Thyroid gland (tissue), 4 donors: ENCODE measurements around the gene FXYD5.

Experiments
- CTCF ChIP-seq, 6 experiments: fragments of 200-600 bp in 3 of 6; fragments of 450-650 bp in 3 of 6; sonication (generic) in 3 of 6; IDR thresholded peaks; one replicate each; pipeline ENCODE4 v1.5.1; 2016 to 2019; ENCODE audit warnings: antibody characterized with exemption in 6 of 6, mild to moderate bottlenecking in 2 of 6, inconsistent platforms in 1 of 6, moderate library complexity in 1 of 6
- POLR2A ChIP-seq, 2 donors: fragments of 450-650 bp; IDR thresholded peaks; one replicate each; pipeline ENCODE4 v1.6.1; 2017; ENCODE audit warnings: antibody characterized with exemption in 2 of 2, mild to moderate bottlenecking in 2 of 2, moderate library complexity in 1 of 2

DNA sequence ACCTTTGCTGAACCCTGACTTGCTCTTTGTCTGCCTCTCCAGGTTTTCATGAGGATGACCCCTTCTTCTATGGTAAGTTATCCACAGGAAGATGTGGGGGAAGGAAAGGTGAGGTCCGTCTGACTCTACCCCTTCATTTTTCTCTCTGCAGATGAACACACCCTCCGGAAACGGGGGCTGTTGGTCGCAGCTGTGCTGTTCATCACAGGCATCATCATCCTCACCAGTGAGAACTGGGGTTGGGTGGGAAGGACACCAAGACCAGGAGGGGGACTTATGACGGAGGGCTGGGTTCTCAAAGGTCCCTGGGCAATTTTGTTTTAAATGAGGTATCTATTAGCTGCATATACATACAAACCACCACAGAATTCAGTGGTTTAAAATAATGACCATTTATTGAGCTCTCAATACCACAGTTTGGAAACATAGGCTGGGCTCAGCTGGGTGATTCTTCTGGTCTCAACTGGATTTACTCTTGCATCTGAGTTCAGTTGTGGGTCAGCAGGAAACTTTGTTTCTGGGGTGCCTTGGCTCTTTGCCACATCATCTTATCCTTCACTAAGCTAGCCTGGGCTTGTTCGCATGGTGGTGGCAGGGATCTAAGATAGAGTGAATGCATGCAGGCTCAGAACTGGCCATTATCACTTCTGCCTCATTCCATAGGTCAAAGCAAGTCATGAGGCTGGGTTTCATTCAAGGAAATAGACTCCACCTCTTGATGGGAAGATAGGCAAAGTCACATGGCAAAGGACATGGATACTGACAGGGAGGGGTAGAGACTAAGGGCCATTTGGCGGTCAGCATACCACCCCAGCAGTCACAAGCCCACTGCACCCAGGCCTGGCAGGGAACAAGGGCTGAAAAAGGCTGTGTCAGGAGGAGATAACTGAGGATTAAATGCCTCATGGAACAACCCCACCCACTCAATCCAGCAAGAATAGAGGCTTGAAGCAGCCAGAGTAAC, 11.8 kb downstream of the FXYD5 start:
- no peak for TF ChIP-seq CTCF (IDR thresholded peaks at IDR 0.05)
- TF ChIP-seq POLR2A (IDR thresholded peaks at IDR 0.05): no peak
